Measurements from ENCODE around the gene SGK1.

GRCh38 chr6:134317471-134318131 is at the start of gene SGK1:
- TF ChIP-seq CTCF (IDR thresholded peaks at IDR 0.05), result no peak
- no peak for TF ChIP-seq POLR2A (IDR thresholded peaks at IDR 0.05)
- no peak for TF ChIP-seq EP300 (IDR thresholded peaks at IDR 0.05; ENCODE audit: low read depth)
